Suprapubic skin (tissue), 4 donors: ENCODE data around the gene TINAGL1. TPM values are rescaled to one million over a fixed set of nuclear protein-coding genes. Genes with fewer than 3 reads are reported as not detected.

Experiments
- DNase-seq, 2 donors: peaks; one replicate each; pipeline ENCODE4 v3.0.0-alpha.2; 2019; ENCODE audit warnings: low spot score in 2 of 2
- H3K27ac ChIP-seq: fragments of 200-600 bp; sonication (generic); one replicate; pipeline ENCODE4 v1.5.1; 2019
- H3K27me3 ChIP-seq: fragments of 200-600 bp; sonication (generic); one replicate; pipeline ENCODE4 v1.5.1; 2019
- H3K36me3 ChIP-seq: fragments of 200-600 bp; sonication (generic); one replicate; pipeline ENCODE4 v1.5.1; 2019
- H3K4me1 ChIP-seq: fragments of 200-600 bp; sonication (generic); one replicate; pipeline ENCODE4 v1.5.1; 2019
- H3K4me3 ChIP-seq: fragments of 200-600 bp; sonication (generic); one replicate; pipeline ENCODE4 v1.5.1; 2019; ENCODE audit warnings: mild to moderate bottlenecking
- H3K9me3 ChIP-seq: fragments of 200-600 bp; sonication (generic); one replicate; pipeline ENCODE4 v1.5.1; 2019
- EP300 ChIP-seq: sonication (generic); formaldehyde crosslinking; IDR thresholded peaks from one replicate; pipeline ENCODE4 v1.6.1; 2017; ENCODE audit warnings: antibody characterized with exemption
- POLR2A ChIP-seq, 2 donors: fragments of 450-650 bp; IDR thresholded peaks; one replicate each; pipeline ENCODE4 v1.6.1; 2017; ENCODE audit warnings: antibody characterized with exemption in 2 of 2, mild to moderate bottlenecking in 2 of 2, moderate library complexity in 2 of 2
- POLR2AphosphoS5 ChIP-seq, 3 donors: sonication (generic); formaldehyde crosslinking; IDR thresholded peaks; one replicate each; pipeline ENCODE4 v1.6.1; 2017; ENCODE audit warnings: antibody characterized with exemption in 3 of 3
- WGBS: methylation state at CpG from one replicate; pipeline ENCODE4 v1.1.5; 2018; 5-methylcytosine and 5-hydroxymethylcytosine counted together
- total RNA-seq, 4 donors: library from RNA; depleted of rRNA; stranded (reverse); fragments of >200 nt; gene quantifications; one replicate each; pipeline ENCODE4 v1.1.0, GENCODE V29; 2016
- TF ChIP-seq, protein P1 (sequence below), 2 donors: fragments of 200-600 bp in 1 of 2; fragments of 450-650 bp in 1 of 2; sonication (generic) in 1 of 2; IDR thresholded peaks; one replicate each; pipeline ENCODE4 v1.5.1; 2016 to 2019; ENCODE audit warnings: antibody characterized with exemption in 2 of 2, mild to moderate bottlenecking in 1 of 2, moderate library complexity in 1 of 2

TINAGL1 gene
- total RNA-seq, 4 donors from 2014 or later = 40.1 to 78.5 (median 64.0) TPM

DNA sequence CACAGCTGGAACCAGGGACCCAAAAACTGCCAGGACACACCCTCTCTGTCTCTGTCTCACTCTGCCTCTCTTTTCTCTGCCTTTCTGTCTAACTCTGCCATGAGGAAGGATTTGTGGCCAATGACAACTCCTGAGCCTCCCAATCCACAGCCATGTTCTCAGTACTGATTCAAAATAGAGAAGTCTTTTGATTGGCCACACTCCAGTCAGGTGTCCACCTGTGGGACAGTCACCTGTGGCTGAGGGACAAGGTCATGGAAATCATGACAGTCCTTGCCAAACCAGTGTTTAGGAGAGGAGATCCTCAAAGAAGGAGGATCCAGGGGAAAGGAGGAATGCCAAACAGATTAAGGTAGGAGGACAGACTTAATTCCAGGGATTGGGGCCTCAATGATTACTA is 15.8 kb downstream of the TINAGL1 start:
- Histone ChIP-seq H3K36me3 (no peaks in the 10 kb centered on the region), H3K4me3 (no peak overlapping the region), H3K27me3 (peaks cover 4% of the 10 kb centered on the region), H3K4me1 (peaks cover 23% of the 10 kb centered on the region), H3K27ac (no peak overlapping the region), H3K9me3 (no peaks in the 10 kb centered on the region)
- TF ChIP-seq POLR2AphosphoS5 (IDR thresholded peaks at IDR 0.05) (no peak), EP300 (no peak), POLR2A (IDR thresholded peaks at IDR 0.05) (no peak)
- TF ChIP-seq, protein P1, sequence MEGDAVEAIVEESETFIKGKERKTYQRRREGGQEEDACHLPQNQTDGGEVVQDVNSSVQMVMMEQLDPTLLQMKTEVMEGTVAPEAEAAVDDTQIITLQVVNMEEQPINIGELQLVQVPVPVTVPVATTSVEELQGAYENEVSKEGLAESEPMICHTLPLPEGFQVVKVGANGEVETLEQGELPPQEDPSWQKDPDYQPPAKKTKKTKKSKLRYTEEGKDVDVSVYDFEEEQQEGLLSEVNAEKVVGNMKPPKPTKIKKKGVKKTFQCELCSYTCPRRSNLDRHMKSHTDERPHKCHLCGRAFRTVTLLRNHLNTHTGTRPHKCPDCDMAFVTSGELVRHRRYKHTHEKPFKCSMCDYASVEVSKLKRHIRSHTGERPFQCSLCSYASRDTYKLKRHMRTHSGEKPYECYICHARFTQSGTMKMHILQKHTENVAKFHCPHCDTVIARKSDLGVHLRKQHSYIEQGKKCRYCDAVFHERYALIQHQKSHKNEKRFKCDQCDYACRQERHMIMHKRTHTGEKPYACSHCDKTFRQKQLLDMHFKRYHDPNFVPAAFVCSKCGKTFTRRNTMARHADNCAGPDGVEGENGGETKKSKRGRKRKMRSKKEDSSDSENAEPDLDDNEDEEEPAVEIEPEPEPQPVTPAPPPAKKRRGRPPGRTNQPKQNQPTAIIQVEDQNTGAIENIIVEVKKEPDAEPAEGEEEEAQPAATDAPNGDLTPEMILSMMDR (IDR thresholded peaks at IDR 0.05) = no peak
- no peak for DNase-seq

DNA sequence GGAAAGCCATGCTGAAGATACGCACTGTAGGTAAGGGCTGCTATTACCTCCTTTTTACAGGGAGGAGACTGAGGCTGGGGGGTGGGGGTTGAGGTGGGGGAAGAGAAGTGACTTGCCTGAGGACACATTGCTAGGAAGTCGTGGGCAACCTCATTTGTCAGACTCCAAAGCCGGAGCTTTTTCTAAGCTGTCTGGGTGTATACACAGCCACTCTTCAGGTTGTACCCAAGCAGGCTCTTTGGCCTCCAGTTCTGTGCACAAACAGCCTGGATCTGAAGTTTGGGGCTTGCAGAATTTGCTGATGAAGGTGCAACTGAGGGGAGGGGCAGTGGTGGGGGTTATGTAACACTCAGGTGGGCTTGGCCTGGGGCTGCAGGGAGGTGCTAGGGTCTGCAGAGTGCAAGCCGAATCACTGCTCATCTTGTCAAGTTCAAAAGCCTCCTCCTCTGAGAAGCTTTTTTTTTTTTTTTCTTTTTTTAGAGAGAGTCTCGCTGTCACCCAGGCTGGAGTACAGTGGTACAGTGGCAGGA is 16.9 kb downstream of the TINAGL1 start:
- TF ChIP-seq POLR2AphosphoS5 (IDR thresholded peaks at IDR 0.05) (no peak), POLR2A (IDR thresholded peaks at IDR 0.05) (no peak), EP300 (no peak)
- TF ChIP-seq, protein P1 (IDR thresholded peaks at IDR 0.05) = no peak
- H3K4me1 ChIP-seq = peaks cover 14% of the 10 kb centered on the region
- WGBS = 87% methylated on average over 5 of the region's 5 CpGs
- H3K36me3 ChIP-seq = no peaks in the 10 kb centered on the region
- H3K27ac ChIP-seq = no peak overlapping the region
- H3K4me3 ChIP-seq = no peak overlapping the region
- peaks cover 4% of the 10 kb centered on the region for H3K27me3 ChIP-seq
- H3K9me3 ChIP-seq = no peaks in the 10 kb centered on the region
- no peak for DNase-seq

DNA sequence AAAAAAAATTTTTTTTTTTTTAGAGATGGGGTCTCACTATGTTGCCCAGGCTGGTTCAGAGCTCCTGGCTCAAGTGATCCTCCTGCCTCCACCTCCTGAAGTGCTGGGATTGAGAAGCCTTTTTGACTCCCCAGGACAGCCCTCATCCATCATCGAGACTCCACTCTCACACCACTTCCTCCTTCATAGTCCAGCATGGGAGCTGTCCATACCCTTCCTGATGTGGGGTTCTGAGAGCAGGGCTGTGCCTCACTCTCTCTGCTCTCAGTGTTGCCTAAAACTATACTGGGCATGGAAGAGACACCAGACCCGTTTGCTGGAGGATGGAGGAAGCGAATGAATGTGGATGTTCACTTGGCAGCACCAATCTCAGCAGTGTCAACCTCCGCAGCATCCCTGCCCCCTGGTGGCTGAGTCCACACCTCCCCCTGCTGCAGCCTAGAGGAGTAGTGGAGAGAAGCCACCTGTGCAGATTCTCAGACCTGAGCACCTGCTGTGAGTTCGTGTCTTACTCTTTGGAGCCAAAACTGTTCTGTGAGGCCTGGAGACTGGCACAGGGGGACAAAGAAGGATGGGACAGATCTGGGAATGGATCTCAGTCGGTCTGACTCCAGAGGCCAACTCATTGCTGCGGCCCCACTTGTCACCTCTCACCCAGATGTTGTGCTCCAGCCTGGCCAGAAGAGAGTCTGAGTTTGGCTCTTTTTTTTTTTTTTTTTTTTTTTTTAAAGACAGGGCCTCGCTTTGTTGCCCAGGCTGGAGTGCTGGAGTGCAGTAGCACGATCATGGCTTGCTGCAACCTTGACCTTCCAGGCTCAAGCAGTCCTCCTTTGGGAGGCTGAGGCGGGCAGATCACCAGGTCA is 17.7 kb downstream of the TINAGL1 start:
- no peak for TF ChIP-seq EP300
- TF ChIP-seq, protein P1 (IDR thresholded peaks at IDR 0.05) = peak; percentile 70 to 89
- DNase-seq = no peak
- Histone ChIP-seq H3K9me3 (no peaks in the 10 kb centered on the region), H3K36me3 (no peaks in the 10 kb centered on the region), H3K4me1 (peaks cover 6% of the 10 kb centered on the region), H3K4me3 (no peak overlapping the region), H3K27me3 (no peaks in the 10 kb centered on the region), H3K27ac (no peak overlapping the region)
- WGBS = 56% methylated on average over 10 of the region's 10 CpGs

DNA sequence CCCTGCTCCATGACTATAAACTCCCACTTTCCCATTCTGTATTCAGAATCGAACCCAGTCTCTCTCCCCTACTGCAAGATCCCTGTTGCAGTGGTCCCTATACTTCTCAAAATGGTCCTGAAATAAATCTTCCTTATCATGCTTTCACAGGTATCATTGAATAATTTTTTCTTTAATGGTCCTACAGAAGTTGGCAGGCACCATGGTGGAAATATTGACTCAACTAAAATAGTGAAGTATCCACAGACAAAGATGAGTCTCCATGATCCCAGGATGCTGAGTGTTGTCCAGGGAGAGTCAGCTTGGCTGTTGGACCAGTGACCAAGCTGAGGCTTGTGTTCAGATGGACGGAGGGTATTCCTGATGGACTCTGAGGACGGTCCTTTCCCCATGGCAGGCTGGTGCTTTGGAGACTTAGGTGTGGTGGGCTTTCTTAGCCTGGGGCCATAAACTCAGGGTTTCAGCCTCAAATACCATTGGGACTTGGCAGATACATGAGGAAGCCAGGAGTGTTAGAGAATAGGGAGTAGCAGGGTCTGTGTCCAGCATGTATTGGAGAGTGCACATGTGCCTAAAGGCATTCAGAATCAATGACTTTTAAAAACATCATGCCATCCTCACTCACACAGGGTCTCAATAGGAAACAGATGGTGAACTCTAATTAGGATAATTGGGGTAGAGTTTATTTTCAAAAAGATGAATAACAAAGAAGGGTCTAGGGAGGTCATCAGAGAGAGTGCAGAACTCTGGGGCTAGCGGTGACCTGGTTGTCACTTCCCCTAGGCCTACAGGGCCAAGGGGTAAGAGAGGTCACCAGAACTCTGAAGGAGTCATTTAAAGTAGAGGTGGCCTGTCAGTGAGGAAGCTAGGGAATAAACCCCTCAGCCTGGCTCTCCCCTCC is 19.8 kb downstream of the TINAGL1 start:
- H3K27ac ChIP-seq = no peak overlapping the region
- no peaks in the 10 kb centered on the region for H3K27me3 ChIP-seq
- no peaks in the 10 kb centered on the region for H3K36me3 ChIP-seq
- DNase-seq = no peak
- H3K4me3 ChIP-seq = no peak overlapping the region
- TF ChIP-seq EP300 (no peak), POLR2A (IDR thresholded peaks at IDR 0.05) (no peak), POLR2AphosphoS5 (IDR thresholded peaks at IDR 0.05) (no peak)
- TF ChIP-seq, protein P1 (IDR thresholded peaks at IDR 0.05) = no peak
- H3K4me1 ChIP-seq = no peaks in the 10 kb centered on the region
- H3K9me3 ChIP-seq = no peaks in the 10 kb centered on the region
- 90% methylated on average over 4 of the region's 4 CpGs for WGBS

DNA sequence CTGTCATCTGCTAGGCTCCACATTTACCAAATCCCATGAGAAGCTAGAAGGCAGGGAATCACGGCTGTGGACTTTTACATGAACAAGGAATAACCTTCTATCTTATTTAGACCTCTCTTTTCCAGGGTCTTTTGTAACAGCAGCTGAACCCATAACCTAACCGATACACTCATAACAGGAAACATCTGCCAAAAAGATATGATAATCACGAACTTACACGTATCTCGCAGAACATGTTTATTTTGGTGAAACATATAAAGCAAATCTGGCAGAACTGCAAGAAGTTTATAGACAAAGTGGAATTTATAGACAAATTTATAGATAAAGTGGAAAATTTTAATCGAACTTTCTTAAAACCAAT is 20.4 kb downstream of the TINAGL1 start:
- Histone ChIP-seq H3K9me3 (no peaks in the 10 kb centered on the region), H3K4me3 (no peak overlapping the region), H3K27me3 (no peaks in the 10 kb centered on the region), H3K36me3 (no peaks in the 10 kb centered on the region), H3K4me1 (no peaks in the 10 kb centered on the region), H3K27ac (no peak overlapping the region)
- 34% methylated on average over 6 of the region's 6 CpGs for WGBS
- no peak for DNase-seq
- TF ChIP-seq EP300 (no peak), POLR2AphosphoS5 (IDR thresholded peaks at IDR 0.05) (no peak), POLR2A (IDR thresholded peaks at IDR 0.05) (no peak)
- TF ChIP-seq, protein P1 (IDR thresholded peaks at IDR 0.05) = no peak
